ENCODE results near the gene ZBTB20. TPM values are rescaled to one million over a fixed set of nuclear protein-coding genes. Genes with fewer than 3 reads are reported as not detected.

ZBTB20 gene
- total and polyA plus RNA-seq, 12 donors, result 0.57 to 105 (median 86.8) TPM

GRCh38 chr3:114452256-114452655 is 694.8 kb downstream of the ZBTB20 start:
- peak overlapping the region in 6 of 10 donors; percentile 26 to 48 (median 36) for H3K4me3 ChIP-seq
- DNase-seq, result no peak
- intact Hi-C loops (cut with DNase I), result loop anchor here in 2 of 10 donors (5.0 kb wide), 2 partner anchors 35 to 170 kb away; no protein-coding TSS in a partner anchor
- peaks cover 0 to 71% (median 57%) of the 10 kb centered on the region in 9 donors for H3K4me1 ChIP-seq
- 17 to 26% methylated on average over 1 of the region's 1 CpG for WGBS, 2 donors
- no peaks in the 10 kb centered on the region for H3K36me3 ChIP-seq
- no peaks in the 10 kb centered on the region for H3K27me3 ChIP-seq
- H3K9me3 ChIP-seq, result no peaks in the 10 kb centered on the region
- ATAC-seq, result no peak
- TF ChIP-seq CTCF (IDR thresholded peaks at IDR 0.05), result no peak
- peak overlapping the region; percentile 46 to 89 (median 75) for H3K27ac ChIP-seq

GRCh38 chr3:114451561-114452018 is 695.5 kb downstream of the ZBTB20 start:
- no peak for TF ChIP-seq CTCF (IDR thresholded peaks at IDR 0.05)
- intact Hi-C loops (cut with DNase I), result loop anchor here in 2 of 10 donors (5.0 kb wide), 2 partner anchors 34 to 171 kb away; no protein-coding TSS in a partner anchor
- Histone ChIP-seq H3K36me3 (no peaks in the 10 kb centered on the region), H3K9me3 (no peaks in the 10 kb centered on the region), H3K27me3 (no peaks in the 10 kb centered on the region), H3K4me1 (peaks cover 0 to 78% (median 57%) of the 10 kb centered on the region in 9 donors), H3K27ac (peak overlapping the region; percentile 46 to 89 (median 75)), H3K4me3 (peak overlapping the region in 8 of 10 donors; percentile 14 to 48 (median 35))
- ATAC-seq (peak; percentile 40 to 65 (median 58)), DNase-seq (peak in 1 of 2 donors; percentile 29)
- WGBS, 2 donors, result 7 to 17% methylated on average over 10 of the region's 10 CpGs

- intact Hi-C loops (cut with DNase I), result loop anchor here in 2 of 10 donors (5.0 kb wide), 2 partner anchors 34 to 171 kb away; no protein-coding TSS in a partner anchor
- H3K9me3 ChIP-seq, result no peaks in the 10 kb centered on the region
Observed at GRCh38 chr3:114451051-114451451, 696.0 kb downstream of the ZBTB20 start.

More at GRCh38 chr3:114451051-114451451, 696.0 kb downstream of the ZBTB20 start:
- H3K27ac ChIP-seq, result peak overlapping the region; percentile 46 to 89 (median 75)
- H3K27me3 ChIP-seq, result no peaks in the 10 kb centered on the region
- peaks cover 0 to 83% (median 62%) of the 10 kb centered on the region in 9 donors for H3K4me1 ChIP-seq
- TF ChIP-seq CTCF (IDR thresholded peaks at IDR 0.05), result no peak
- H3K4me3 ChIP-seq, result peak overlapping the region in 8 of 10 donors; percentile 14 to 48 (median 35)
- WGBS, 2 donors, result 3 to 6% methylated on average over 2 of the region's 2 CpGs
- ATAC-seq, result peak in 3 of 8 donors; percentile 13 to 32 (median 27)
- no peaks in the 10 kb centered on the region for H3K36me3 ChIP-seq
- DNase-seq, result no peak

Data from heart right ventricle (tissue), 16 donors.